Endothelial cell of umbilical vein (primary cell): ENCODE data around the gene TARS2.

ENCODE experiments used
- CTCF ChIP-seq, 2 donors: IDR thresholded peaks; 1 replicate in 1 of 2; 2 replicates in 1 of 2; pipeline ENCODE4 v1.5.1; 2011; ENCODE audit warnings: low read length in 2 of 2, mild to moderate bottlenecking in 2 of 2, moderate library complexity in 2 of 2, control low read depth in 1 of 2, inconsistent platforms in 1 of 2, low read depth in 1 of 2; ENCODE audit not compliant: insufficient read depth in 1 of 2; ENCODE audit errors: extremely low read depth in 1 of 2
- EZH2 ChIP-seq: IDR thresholded peaks from 2 replicates; pipeline ENCODE4 v1.6.1; 2012; ENCODE audit warnings: borderline replicate concordance, low read depth, mild to moderate bottlenecking, moderate library complexity, low read length, inconsistent platforms; ENCODE audit not compliant: severe bottlenecking
- MAX ChIP-seq: IDR thresholded peaks from 2 replicates; pipeline ENCODE4 v1.6.1; 2011; ENCODE audit not compliant: insufficient read depth, insufficient read length
- POLR2AphosphoS5 ChIP-seq: IDR thresholded peaks from 2 replicates; pipeline ENCODE4 v1.6.1; 2012; ENCODE audit warnings: low read depth, mild to moderate bottlenecking, control low read depth, low read length, moderate library complexity; ENCODE audit not compliant: insufficient read depth

GRCh38 chr1:150474869-150475268, 12.3 kb upstream of the TARS2 start:
- TF ChIP-seq CTCF (IDR thresholded peaks at IDR 0.05; ENCODE audit: extremely low read depth in 1 of 2, insufficient read depth in 1 of 2, low read depth in 1 of 2, low read length in 2 of 2) (no peak), POLR2AphosphoS5 (no peak), EZH2 (no peak), MAX (no peak)
